Breast epithelium (tissue), 4 donors: Measurements from ENCODE around the gene FAM120A. TPM values are rescaled to one million over a fixed set of nuclear protein-coding genes. Genes with fewer than 3 reads are reported as not detected.

Experiments used
- DNase-seq, 2 donors: peaks; one replicate each; pipeline ENCODE4 v3.0.0-alpha.2; 2019; ENCODE audit warnings: low spot score in 2 of 2
- H3K27ac ChIP-seq, 2 donors: fragments of 200-600 bp; sonication (generic) in 1 of 2; one replicate each; pipeline ENCODE4 v1.5.1; 2016 to 2019; ENCODE audit warnings: mild to moderate bottlenecking in 1 of 2
- H3K27me3 ChIP-seq, 2 donors: fragments of 200-600 bp; sonication (generic) in 1 of 2; one replicate each; pipeline versions ENCODE4 v1.5.1 to v1.6.0; 2017 to 2019; ENCODE audit warnings: control low read depth in 1 of 2, mild to moderate bottlenecking in 1 of 2
- H3K36me3 ChIP-seq: fragments of 200-600 bp; one replicate; pipeline ENCODE4 v1.5.1; 2019
- H3K4me1 ChIP-seq, 2 donors: fragments of 200-600 bp; sonication (generic); one replicate each; pipeline ENCODE4 v1.5.1; 2016 to 2019; ENCODE audit warnings: control low read depth in 1 of 2
- H3K4me3 ChIP-seq, 3 donors: fragments of 200-600 bp; sonication (generic); 1 replicate in 2 of 3; 2 replicates in 1 of 3; pipeline ENCODE4 v1.5.1; 2016 to 2019; ENCODE audit warnings: mild to moderate bottlenecking in 3 of 3, moderate library complexity in 2 of 3
- H3K9me3 ChIP-seq, 2 donors: fragments of 200-600 bp; sonication (generic) in 1 of 2; one replicate each; pipeline ENCODE4 v1.5.1; 2016 to 2019; ENCODE audit warnings: control low read depth in 1 of 2
- CTCF ChIP-seq, 3 donors: fragments of 450-650 bp; IDR thresholded peaks; one replicate each; pipeline ENCODE4 v1.5.1; 2016 to 2017; ENCODE audit warnings: antibody characterized with exemption in 3 of 3, mild to moderate bottlenecking in 3 of 3, moderate library complexity in 3 of 3
- POLR2A ChIP-seq: fragments of 450-650 bp; IDR thresholded peaks from one replicate; pipeline ENCODE4 v1.6.1; 2016; ENCODE audit warnings: antibody characterized with exemption, mild to moderate bottlenecking, moderate library complexity
- POLR2AphosphoS5 ChIP-seq, 3 donors: sonication (generic); formaldehyde crosslinking; IDR thresholded peaks; one replicate each; pipeline ENCODE4 v1.6.1; 2017; ENCODE audit warnings: antibody characterized with exemption in 3 of 3
- intact Hi-C: fragments of 100-400 bp; cut with DNase I; formaldehyde crosslinking; loops from one replicate; pipeline ENCODE4 v1.15.1; 2023; ENCODE audit warnings: low total_unique reads
- total RNA-seq, 3 donors: library from RNA; depleted of rRNA; stranded (reverse); fragments of >200 nt; gene quantifications; one replicate each; pipeline ENCODE4 v1.1.0, GENCODE V29; 2016

The FAM120A gene
- total RNA-seq, 3 donors from 2014 or later = 71.0 to 103 (median 89.6) TPM

GRCh38 chr9:93613174-93613573, 161.7 kb downstream of the FAM120A start:
- peaks cover 6 to 12% of the 10 kb centered on the region in 2 donors for H3K9me3 ChIP-seq
- intact Hi-C loops = no loop called here
- no peaks in the 10 kb centered on the region for H3K4me1 ChIP-seq
- H3K36me3 ChIP-seq = no peaks in the 10 kb centered on the region
- no peaks in the 10 kb centered on the region for H3K27me3 ChIP-seq
- no peak for DNase-seq
- no peak overlapping the region for H3K4me3 ChIP-seq
- no peak overlapping the region for H3K27ac ChIP-seq
- TF ChIP-seq POLR2AphosphoS5 (IDR thresholded peaks at IDR 0.05) (no peak), POLR2A (no peak), CTCF (IDR thresholded peaks at IDR 0.05) (no peak)

DNA sequence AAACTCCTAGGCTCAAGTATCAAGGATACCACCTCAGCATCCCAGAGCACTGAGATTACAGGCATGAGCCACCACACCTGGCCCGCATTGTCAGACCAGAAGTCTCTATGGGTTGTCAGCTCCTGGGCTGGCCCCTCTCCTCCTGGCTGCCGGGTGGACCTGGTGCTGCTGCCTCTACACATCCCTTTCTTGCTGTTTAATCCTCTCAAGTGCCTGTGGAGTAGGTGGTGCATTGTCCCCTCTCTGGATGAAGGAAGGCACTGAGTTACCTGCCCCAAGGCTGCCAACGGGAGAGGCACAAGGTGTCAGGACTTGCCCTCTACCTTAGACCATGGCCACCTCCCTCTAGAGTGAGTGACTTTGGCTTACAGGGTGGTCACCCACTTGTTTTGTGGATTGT, 162.3 kb downstream of the FAM120A start:
- Histone ChIP-seq H3K27me3 (no peaks in the 10 kb centered on the region), H3K4me3 (no peak overlapping the region), H3K36me3 (no peaks in the 10 kb centered on the region), H3K27ac (no peak overlapping the region), H3K4me1 (no peaks in the 10 kb centered on the region), H3K9me3 (peaks cover 6 to 12% of the 10 kb centered on the region in 2 donors)
- intact Hi-C loops = no loop called here
- TF ChIP-seq CTCF (IDR thresholded peaks at IDR 0.05) (no peak), POLR2A (no peak), POLR2AphosphoS5 (IDR thresholded peaks at IDR 0.05) (no peak)
- no peak for DNase-seq

DNA sequence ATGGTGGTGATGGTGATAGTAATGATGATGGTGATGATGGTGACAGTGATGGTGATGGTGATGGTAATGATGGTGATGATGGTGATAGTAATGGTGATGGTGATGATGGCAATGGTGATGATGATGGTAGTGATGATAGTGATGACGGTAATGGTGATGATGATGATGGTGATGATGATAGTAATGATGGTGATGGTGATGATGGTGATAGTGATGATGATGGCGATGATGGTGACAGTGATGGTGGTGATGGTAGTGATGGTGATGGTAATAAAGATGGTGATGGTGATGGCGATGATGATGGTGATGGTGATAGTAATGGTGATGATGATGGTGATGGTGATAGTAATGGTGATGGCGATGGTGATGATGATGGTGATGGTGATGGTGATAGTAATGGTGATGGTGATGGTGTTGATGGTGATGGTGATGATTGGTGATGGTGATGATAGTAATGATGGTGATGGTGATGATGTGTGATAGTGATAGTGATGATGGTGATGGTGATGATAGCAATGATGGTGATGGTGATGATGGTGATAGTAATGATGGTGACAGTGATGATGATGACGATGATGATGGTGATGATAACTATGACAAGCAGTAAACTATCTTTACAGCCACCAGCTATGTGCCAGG, 163.5 kb downstream of the FAM120A start:
- Histone ChIP-seq H3K9me3 (peaks cover 0 to 7% of the 10 kb centered on the region in 2 donors), H3K4me1 (peaks cover 0 to 4% of the 10 kb centered on the region in 2 donors), H3K27ac (no peak overlapping the region), H3K4me3 (no peak overlapping the region), H3K36me3 (no peaks in the 10 kb centered on the region), H3K27me3 (no peaks in the 10 kb centered on the region)
- DNase-seq = no peak
- TF ChIP-seq CTCF (IDR thresholded peaks at IDR 0.05) = no peak
- no peak for TF ChIP-seq POLR2A
- no peak for TF ChIP-seq POLR2AphosphoS5 (IDR thresholded peaks at IDR 0.05)
- intact Hi-C loops = no loop called here

Other genes with a start within 250 kb of the FAM120A start
- 10 to 100 TPM; 60.3 to 70.4 (median 62.9) TPM for gene FAM120AOS, start 1.9 kb downstream of the FAM120A start, total RNA-seq
- gene PHF2, start 124.9 kb downstream of the FAM120A start, total RNA-seq = 10 to 100 TPM; 24.8 to 26.9 (median 25.9) TPM